ENCODE data around the gene KRTAP5-8.
A peak's percentile ranks its signal among the peaks of the same experiment; 100 is the strongest.
"Not testable (repeated sequence)": the region's sequence is repeated elsewhere in the genome, so short reads cannot be mapped to it uniquely, and the experiment has no call there.

The KRTAP5-8 gene

DNA sequence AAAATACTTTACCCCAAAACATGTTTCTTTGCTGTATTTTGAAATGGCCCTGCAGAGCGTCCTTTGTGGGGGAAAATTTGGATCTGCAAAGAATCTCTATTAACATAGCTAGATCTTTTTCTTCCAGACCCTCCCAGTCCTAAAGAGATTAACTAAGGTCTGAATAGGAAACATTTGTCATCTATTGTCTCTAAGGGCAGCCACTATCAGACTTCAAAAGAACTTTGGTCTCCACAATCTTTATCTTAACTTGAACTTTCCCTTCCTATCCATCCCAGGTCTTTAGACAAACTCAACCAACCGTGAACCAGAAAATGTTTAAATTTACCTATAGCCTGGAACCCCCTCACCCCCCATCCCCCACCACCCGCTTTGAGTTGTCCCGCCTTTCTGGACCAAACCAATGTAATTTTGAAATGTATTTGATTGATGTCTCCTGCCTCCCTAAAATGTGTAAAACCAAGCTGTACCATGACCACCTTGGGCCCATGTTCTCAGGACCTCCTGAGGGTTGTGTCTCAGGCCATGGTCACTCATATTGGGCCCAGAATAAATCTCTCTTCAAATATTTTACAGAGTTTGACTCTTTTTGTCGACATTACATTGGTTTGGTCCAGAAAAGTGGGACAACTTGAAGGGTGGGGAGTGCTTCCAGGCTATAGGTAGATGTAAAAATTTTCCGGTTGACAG lies 6.8 kb downstream of the KRTAP5-8 start:
- DNase-seq = no peak

GRCh38 chr11:71545405-71545966 lies 7.7 kb downstream of the KRTAP5-8 start:
- DNase-seq = no peak

DNA sequence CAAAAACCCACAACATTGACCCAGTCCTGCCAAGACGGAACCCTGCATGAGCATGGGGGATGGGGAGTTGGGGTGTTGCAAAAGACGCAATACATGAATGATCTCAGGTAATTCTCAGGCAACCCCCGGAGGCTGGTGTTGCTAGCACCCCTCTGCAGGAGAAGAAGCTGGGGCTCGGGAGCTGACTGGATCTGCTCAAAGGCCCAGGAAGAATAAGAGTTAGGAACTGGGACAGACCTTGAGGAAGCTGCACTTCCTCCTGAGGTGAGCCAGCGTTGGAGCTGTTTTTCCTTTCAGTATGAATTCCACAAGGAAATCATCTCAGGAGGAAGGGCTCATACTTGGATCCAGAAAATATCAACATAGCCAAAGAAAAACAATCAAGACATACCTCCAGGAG lies 10.3 kb downstream of the KRTAP5-8 start, which contains the start of gene KRTAP5-9:
Gene KRTAP5-9 (plus strand): TSS at position 301 of the 400 bp plus-strand sequence. CDS start 238 bp downstream, outside the sequence.
- DNase-seq = no peak

DNA sequence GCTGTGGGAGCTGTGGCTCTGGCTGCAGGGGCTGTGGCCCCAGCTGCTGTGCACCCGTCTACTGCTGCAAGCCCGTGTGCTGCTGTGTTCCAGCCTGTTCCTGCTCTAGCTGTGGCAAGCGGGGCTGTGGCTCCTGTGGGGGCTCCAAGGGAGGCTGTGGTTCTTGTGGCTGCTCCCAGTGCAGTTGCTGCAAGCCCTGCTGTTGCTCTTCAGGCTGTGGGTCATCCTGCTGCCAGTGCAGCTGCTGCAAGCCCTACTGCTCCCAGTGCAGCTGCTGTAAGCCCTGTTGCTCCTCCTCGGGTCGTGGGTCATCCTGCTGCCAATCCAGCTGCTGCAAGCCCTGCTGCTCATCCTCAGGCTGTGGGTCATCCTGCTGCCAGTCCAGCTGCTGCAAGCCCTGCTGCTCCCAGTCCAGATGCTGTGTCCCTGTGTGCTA lies 10.9 kb downstream of the KRTAP5-8 start:
- DNase-seq = no peak

DNA sequence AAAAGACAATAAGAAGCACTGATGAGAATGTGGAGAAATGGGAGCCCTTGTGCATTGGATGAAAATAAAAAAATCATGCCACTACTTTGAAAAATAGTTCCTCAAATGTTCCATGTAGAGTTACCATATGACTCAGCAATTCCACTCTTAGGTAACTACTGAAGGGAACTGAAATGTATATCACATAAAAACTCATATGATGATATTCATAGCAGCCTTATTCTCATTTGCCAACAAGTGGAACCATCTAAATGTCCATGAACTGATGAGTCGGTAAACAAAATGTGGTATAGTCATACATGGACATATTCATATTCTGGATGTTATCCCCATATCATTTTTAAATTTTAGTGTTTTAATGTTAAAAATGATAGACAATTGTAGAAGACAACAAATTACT lies 13.9 kb downstream of the KRTAP5-8 start:
- no peak for DNase-seq

GRCh38 chr11:71554996-71555395 lies 17.2 kb downstream of the KRTAP5-8 start:
- no peak for DNase-seq

DNA sequence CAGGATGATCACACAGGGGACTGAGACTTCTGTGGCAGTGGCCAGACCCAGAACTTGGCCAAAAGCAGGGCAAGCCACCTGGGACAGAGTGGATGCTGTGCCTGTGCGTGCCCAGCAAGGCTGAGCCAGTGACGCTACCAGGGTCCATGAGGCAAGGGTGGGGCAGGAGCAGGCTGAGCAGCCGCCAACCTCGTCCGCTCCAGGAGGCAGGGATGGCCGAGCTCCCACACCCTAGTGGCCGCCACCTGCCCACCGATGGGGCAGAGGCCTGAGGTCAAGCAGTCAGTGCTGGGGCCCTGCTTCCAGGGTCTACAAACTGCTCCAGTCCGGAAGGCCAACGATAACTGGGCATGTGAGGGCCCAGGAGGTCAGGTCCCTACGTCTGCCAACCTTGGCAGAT lies 17.7 kb downstream of the KRTAP5-8 start:
- no peak for DNase-seq

GRCh38 chr11:71556018-71556417 lies 18.2 kb downstream of the KRTAP5-8 start:
- DNase-seq = no peak

DNA sequence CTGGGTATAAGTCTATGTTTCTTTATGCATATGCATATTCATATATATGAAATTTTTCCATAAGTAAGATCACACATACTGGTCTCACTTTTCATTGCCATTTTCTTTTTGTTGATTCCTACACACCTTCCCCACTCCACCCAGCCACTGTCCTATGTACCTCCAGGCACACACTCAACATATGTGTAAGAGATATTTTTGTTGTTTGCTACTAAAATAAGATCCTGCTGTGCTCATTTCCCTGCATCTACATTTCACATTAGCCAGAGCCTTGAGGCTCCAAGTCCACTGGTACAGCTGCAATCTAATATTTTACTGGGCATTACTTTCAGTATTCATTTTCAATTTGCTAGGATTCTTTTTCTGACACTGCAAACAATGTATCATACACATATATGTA lies 19.4 kb downstream of the KRTAP5-8 start:
- no peak for DNase-seq

DNA sequence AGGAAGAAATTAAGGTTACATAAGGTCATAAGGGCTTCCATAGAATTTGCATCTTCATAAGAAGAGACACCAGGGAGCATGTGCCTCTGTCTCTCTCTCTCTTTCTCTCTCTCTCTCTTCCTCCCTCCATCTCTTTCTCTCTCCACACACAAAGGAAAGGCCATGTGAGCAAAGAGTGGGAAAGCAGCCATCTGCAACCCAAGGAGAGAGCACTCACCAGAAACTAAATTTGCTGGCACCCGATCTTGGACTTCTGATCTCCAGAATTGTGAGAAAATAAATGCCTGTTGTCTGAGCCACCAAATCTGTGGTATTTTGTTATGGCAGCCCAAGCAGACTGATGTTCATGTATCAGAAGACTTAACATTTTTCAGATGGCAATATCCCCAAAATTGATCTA lies 21.2 kb downstream of the KRTAP5-8 start:
- no peak for DNase-seq

GRCh38 chr11:71562120-71562519 lies 24.3 kb downstream of the KRTAP5-8 start:
- DNase-seq = no peak

DNA sequence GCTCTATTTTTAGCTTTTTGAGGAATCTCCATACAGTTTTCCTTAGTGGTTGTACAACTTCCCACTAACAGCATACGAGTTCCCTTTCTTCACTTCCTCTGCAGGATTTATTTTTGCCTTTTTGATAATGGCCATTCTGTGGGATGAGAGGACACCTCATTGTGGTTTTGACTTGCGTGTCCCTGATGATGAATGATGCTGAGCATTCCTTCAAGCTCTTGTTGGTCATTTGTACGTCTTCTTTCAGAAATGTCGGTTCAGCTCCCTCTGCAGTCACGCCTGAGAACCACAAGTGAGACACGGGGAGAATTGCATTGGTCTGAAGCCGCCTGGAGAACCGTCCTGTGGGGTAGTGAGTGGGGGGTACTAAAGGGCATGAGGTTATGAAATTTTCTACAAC lies 25.6 kb downstream of the KRTAP5-8 start:
- DNase-seq = peak; percentile 3

DNA sequence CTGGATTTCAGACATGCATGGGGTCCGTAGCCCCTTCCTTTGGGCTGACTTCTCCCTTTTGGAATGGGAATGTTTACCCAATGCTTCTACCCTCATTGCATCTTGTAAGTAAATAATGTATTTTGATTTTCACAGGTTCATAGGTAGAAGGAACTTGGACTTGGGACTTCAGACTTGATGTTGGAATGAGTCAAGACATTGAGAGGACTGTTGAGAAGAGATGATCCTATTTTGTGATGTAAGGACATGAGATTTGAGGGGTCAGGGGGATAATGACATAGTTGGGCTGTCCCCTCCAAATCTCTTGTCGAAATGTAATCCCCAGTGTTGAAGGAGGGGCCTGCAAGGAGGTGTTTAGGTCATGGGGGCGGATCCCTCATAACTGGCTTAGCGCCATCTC lies 26.6 kb downstream of the KRTAP5-8 start:
- DNase-seq = no peak

GRCh38 chr11:71565263-71565662 lies 27.4 kb downstream of the KRTAP5-8 start, which contains the start of gene KRTAP5-10:
Gene KRTAP5-10, plus strand, starts transcription at chr11:71565563. Its CDS starts 25 bp downstream, at chr11:71565588.
- DNase-seq = no peak

DNA sequence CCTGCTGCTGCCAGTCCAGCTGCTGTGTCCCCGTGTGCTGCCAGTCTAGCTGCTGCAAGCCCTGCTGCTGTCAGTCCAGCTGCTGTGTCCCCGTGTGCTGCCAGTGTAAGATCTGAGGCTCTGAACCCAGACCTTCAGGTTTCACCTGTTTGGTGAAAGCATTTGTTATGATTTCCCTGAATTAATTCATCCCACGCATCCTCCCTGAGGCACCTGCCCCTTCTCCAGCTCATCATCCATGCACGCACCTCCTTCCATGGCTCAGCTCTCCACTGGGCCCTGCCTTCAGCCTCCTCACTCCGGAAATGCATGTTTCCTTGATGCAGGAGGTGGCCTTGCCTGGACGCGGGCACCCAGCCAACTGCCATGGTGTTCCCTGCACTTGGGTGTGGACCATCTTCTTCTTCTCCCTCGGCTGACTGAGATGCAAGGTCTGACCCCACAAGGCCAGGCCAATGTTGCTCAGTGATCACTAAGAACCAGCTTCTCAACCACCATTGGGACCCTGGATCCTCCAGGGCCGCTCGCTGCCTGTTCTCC lies 28.3 kb downstream of the KRTAP5-8 start:
- no peak for DNase-seq

DNA sequence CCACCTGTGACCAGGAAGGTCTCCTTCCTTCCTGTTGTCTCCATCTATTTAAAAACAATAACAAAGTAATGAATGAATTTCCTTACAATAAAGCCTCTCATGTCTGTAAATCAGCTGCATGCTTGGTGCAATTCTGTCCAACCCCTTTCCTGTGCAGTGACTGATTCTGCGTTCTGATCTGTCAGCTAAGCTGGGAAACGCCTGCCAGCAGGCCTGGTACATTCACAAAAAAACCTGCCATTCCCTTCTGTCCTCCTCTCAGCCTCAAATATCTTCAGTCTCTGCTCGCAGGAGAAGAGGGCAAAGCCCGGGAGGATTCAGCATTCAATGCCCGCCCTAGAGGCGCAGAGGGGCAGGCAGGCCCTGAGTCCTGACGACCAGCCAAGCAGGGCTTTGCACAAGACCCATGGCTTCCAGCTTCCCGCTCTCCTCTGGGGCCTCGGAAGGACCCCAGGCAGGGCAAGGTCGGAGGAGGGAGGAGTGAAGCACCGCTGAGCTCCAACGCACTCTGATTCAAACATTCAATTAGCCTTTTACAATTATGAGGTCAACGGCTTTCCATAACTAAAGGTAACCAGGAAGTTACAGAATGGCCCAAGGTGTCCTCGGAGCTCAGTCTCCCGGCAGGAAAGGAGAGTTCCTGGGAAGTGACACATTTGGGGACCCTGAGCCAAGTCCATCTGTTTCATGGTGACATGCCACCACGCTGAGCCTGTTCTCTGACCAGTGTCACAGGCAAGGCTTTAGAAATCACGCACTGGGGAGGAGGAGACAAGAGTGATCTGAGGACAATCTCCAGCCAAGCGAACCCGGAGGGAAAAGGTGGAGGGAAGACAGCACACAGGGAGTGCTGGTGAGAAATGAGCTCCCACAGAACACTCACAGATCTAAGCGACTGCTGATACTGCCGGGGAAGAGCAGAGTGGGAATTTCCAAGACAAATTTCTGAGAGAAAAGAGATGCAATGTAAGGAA lies 29.1 kb downstream of the KRTAP5-8 start:
- not testable (repeated sequence) for DNase-seq

DNA sequence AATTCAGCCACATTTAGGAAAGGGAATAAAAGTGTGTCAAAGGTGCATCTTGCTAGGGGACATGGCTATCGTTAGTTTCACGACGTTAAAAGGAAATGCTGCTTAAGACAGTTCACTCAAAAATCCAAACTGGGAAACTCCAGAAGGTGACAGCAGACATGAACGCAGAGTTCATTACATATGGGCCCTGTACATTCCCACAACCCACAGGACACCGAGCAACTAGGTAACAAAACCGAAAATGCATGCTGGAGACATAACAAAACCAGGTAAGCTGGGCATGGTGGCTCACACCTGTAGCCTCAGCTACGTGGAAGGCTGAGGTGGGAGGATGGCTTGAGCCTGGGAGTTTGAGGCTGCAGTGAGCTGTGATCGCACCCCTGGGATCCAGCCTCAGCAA lies 29.8 kb downstream of the KRTAP5-8 start:
- DNase-seq = not testable (repeated sequence)

GRCh38 chr11:71568704-71569349 lies 31.0 kb downstream of the KRTAP5-8 start:
- no peak for DNase-seq

- DNase-seq = not testable (repeated sequence)
These were observed 33.5 kb downstream of the KRTAP5-8 start for GRCh38 chr11:71571101-71571850.

GRCh38 chr11:71572811-71573210 lies 35.0 kb downstream of the KRTAP5-8 start:
- DNase-seq = no peak

- no peak for DNase-seq
These were observed 36.6 kb downstream of the KRTAP5-8 start for GRCh38 chr11:71574418-71574817.
